NCI-H748 (cell line): ENCODE measurements around the gene TRMT11.
"Not testable (repeated sequence)": the region's sequence is repeated elsewhere in the genome, so short reads cannot be mapped to it uniquely, and the experiment has no call there.

ENCODE experiments used
- DNase-seq: peaks from one replicate; lab custom pipeline; 2025; ENCODE audit not compliant: unreplicated experiment; lab: John Stamatoyannopoulos, UW

Gene TRMT11

DNA sequence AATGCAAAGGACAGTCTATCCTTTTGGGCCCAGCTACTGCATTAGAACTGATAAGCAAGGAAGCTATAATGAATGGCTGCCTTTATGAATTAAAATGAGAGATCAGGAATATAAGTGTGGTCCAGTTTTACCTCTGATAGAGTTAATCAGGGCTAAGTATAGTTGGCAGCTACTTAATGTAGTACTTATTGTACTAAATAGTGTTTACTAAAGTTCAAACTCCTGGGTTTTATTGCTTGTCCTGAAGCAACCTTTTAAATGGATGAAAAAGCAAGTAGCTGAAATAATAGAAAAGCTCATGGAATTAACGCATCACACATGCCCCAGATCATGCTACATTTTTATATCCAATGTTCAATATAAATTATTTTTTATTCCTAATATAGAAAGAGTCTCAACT, 5.3 kb downstream of the TRMT11 start:
- DNase-seq, result no peak

GRCh38 chr6:125994670-125995488, 8.5 kb downstream of the TRMT11 start:
- DNase-seq, result peak; percentile 68

- DNase-seq, result peak; percentile 72
Measured at GRCh38 chr6:125995972-125996580, 9.7 kb downstream of the TRMT11 start.

DNA sequence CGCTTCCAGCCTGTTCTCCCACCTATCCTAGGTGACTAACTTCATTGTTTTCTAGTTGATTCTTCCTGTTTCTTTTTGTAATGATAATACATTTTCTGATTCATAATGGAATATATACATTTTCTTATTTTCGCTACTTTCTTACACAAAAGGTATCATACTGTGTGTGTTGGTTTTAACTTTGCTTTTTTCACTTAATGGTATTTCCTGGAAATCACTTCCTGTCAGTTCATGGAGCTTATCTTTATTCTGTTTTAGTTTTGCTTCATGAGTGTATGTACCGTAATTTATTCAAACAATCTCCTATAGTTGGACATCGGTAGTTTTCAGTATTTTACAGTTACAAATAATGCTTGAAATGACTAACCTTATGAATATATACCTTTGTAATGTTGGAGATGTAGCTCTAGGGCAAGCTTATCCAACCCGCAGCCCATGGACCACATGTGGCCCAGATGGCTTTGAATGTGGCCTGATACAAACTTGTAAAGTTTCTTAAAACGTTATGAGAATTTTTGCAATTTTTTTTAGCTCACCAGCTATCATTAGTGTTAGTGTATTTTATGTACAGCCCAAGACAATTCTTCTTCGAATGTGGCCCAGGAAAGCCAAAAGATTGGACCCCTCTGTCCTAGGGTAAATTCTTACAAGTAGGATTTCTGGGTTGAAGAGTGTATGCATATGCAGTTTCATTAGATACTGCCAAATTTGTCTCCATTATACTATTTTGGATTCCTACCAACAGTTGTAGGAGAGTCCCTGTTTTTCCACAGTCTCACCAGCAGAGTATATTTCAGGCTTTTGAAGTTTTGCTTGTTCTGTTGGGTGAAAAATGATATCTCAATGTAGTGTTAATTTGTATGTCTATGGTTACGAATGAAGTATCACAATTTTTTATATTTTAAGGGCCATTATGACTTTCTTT, 16.7 kb downstream of the TRMT11 start:
- no peak for DNase-seq

GRCh38 chr6:126007800-126008199, 21.5 kb downstream of the TRMT11 start:
- no peak for DNase-seq

- no peak for DNase-seq
Measured at GRCh38 chr6:126010040-126010439, 23.7 kb downstream of the TRMT11 start.

DNA sequence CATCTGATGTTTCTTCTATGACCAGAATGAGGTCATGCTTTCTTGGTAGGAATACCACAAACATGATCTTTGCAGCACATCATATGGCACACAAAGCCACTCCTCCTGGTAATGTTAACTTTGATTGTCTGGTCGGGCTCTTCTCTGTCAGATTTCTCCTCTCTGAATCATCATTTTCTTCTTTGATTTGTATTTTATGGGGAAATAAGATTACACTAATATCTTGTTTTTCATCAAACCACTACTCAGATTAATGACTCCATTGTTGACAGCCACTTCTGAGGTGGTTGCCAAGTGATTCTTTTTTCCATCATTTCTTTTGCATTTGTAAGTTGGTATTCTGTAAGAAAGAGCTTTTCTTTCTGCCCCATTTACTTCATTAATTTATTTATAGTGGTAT, 29.5 kb downstream of the TRMT11 start:
- no peak for DNase-seq

GRCh38 chr6:126016591-126016990, 30.3 kb downstream of the TRMT11 start:
- no peak for DNase-seq

GRCh38 chr6:126017668-126018067, 31.3 kb downstream of the TRMT11 start:
- DNase-seq, result no peak

- DNase-seq, result no peak
Measured at GRCh38 chr6:126020305-126021050, 34.1 kb downstream of the TRMT11 start.

- not testable (repeated sequence) for DNase-seq
Measured at GRCh38 chr6:126023474-126023873, 37.1 kb downstream of the TRMT11 start.

DNA sequence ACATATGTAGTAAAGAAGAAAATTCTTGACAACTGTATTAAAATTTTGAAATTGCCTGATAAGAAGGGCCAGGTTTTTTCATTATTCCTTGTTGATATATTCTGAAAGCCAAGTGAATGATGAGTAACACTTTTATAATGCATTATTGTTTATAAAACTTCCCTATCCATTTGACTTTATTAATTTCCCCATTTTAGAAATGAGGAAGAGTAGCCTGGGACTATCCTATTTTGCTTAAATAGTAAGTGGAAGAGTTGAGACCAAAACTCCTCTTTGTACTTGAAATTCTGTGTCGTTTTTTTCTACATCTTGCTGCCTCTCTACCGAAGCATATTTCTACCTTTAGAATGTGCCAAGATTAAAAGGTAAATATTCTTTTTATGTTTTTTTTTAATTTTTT, 39.7 kb downstream of the TRMT11 start:
- DNase-seq, result no peak

DNA sequence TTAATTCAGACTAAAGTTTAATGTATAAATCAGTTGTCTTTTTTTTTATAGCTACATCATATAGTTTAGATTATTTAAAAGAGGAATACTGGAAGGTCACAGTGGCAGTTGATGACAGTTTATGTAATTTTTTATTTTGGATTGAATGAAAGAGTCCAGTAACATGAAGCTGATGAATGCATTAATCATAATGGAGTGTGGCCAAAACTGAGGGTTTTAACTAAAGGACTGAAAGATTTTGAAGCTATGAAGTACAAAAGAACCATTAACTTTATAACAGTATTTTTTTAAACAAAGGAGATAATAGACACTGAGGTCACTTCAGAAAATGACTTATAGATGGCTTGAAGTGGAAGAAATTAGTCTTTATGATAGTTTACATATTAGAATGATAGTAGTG, 41.3 kb downstream of the TRMT11 start:
- no peak for DNase-seq

GRCh38 chr6:126030045-126030444, 43.7 kb downstream of the TRMT11 start:
- no peak for DNase-seq

DNA sequence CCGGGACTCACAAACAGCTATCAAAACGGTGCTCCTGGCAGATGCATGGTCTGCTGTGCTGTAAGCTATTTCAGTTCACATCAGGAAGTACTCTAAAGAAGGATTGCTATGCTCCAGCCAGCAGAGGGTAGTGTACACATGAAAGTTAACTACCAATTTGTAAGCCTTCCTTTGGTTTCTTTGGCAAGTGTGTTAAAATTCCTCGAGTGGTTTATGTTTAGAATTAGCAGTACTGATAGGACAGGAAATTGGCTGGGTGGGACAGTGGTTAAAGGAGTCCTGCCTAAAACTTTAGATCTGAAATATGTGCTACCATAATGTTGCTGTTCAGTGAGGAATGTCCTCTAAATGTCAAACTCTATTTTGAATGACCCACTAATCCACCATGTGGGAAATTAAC, 47.4 kb downstream of the TRMT11 start:
- DNase-seq, result peak; percentile 20

DNA sequence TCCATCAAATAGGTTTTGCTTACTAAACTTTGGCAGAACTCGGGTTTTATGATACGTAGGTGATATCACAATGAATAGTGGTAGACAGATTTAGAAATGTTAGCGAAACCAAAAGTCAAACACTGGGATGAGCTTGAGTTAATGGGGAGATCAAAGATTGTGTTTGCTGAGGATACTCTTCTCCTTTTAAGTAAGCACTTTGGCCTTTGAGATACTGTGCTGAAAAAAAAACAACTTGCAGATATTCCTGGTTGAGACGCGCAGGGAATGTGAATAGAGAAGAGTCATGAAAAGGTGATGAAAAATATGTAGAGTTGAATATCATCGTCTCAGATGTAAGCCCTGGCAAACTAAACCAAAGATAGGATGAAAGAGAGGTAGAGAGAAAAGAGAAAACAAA, 48.3 kb downstream of the TRMT11 start:
- DNase-seq, result no peak

GRCh38 chr6:126035764-126036163, 49.4 kb downstream of the TRMT11 start:
- DNase-seq, result no peak

GRCh38 chr6:126038234-126038633, 51.9 kb downstream of the TRMT11 start:
- DNase-seq, result no peak

- no peak for DNase-seq
Measured at GRCh38 chr6:126039284-126039683, 52.9 kb downstream of the TRMT11 start.

DNA sequence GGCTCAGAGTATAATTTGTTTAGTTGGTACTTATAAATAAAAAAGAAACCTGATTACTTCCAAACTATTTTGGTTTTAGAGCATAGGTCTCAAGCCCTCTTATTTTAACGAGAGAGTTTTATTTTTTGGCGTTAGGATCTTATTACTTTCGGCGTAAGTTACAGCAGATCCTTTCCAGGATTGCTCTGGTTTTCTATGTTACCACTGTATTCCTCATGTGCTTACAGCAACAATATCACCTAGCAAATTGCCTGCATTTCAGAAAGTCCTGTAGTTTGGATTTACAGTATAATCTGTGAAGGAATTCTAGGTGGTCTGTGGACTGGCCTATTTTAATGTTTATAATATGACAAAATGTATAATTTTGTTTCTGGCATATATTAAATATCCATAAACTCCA, 54.1 kb downstream of the TRMT11 start:
- no peak for DNase-seq

DNA sequence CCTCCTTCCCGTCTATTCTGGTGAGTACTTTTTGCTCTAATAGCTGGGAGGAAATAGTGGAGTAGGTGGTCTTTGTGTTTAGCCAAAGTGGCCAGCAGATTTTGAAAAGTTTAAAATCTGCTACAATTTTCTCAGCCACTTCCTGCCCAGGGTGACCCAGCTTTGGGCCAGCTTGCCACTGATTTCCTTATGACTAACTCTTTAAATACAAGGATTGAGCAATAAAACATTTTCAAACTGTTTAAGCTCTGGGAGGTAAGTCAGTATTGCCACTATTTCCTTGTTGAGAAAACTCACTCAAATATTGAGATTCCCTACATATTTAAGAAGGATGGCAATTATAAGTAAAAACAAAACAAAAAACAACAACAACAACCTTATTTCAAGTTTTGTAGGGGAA, 54.5 kb downstream of the TRMT11 start:
- DNase-seq, result no peak
